Measurements from ENCODE around the gene MARCHF3.

MARCHF3 gene

GRCh38 chr5:126915496-126915895 is 114.9 kb downstream of the MARCHF3 start:
- no peaks in the 10 kb centered on the region for H3K4me1 ChIP-seq (ENCODE audit: insufficient read depth, low read length, severe bottlenecking)
- H3K4me2 ChIP-seq (ENCODE audit: low read length), result no peak overlapping the region
- TF ChIP-seq EZH2 (IDR thresholded peaks at IDR 0.05; ENCODE audit: borderline replicate concordance, low read length), result no peak
- TF ChIP-seq CTCF (IDR thresholded peaks at IDR 0.05; ENCODE audit: low read length), result no peak
- H3K27ac ChIP-seq (ENCODE audit: low read depth, low read length, poor library complexity, severe bottlenecking), result no peak overlapping the region
- no peak overlapping the region for H2AFZ ChIP-seq (ENCODE audit: low read length)
- H3K36me3 ChIP-seq (ENCODE audit: insufficient read depth, low read length), result no peaks in the 10 kb centered on the region
- H3K9me2 ChIP-seq (ENCODE audit: low read depth, low read length), result no peaks in the 10 kb centered on the region
- H3K27me3 ChIP-seq (ENCODE audit: insufficient read depth, low read length), result no peaks in the 10 kb centered on the region
- H3K9ac ChIP-seq (ENCODE audit: low read length), result no peak overlapping the region
- no peaks in the 10 kb centered on the region for H4K20me1 ChIP-seq (ENCODE audit: insufficient read depth, low read length)
- H3K4me3 ChIP-seq (ENCODE audit: low read depth, low read length, poor library complexity, severe bottlenecking), result no peak overlapping the region
- no peaks in the 10 kb centered on the region for H3K79me2 ChIP-seq (ENCODE audit: insufficient read depth, low read length)
- H3K9me3 ChIP-seq (ENCODE audit: low read length), result no peaks in the 10 kb centered on the region
- H3F3A ChIP-seq (ENCODE audit: insufficient read depth, low read length), result no peaks in the 10 kb centered on the region

GRCh38 chr5:126914801-126915436 is 115.4 kb downstream of the MARCHF3 start:
- TF ChIP-seq EZH2 (IDR thresholded peaks at IDR 0.05; ENCODE audit: borderline replicate concordance, low read length), result no peak
- no peak for TF ChIP-seq CTCF (IDR thresholded peaks at IDR 0.05; ENCODE audit: low read length)
- Histone ChIP-seq H3K27me3 (ENCODE audit: insufficient read depth, low read length) (no peaks in the 10 kb centered on the region), H3K9ac (ENCODE audit: low read length) (no peak overlapping the region), H2AFZ (ENCODE audit: low read length) (no peak overlapping the region), H3K4me1 (ENCODE audit: insufficient read depth, low read length, severe bottlenecking) (no peaks in the 10 kb centered on the region), H3K36me3 (ENCODE audit: insufficient read depth, low read length) (no peaks in the 10 kb centered on the region), H3K27ac (ENCODE audit: low read depth, low read length, poor library complexity, severe bottlenecking) (no peak overlapping the region), H3K4me3 (ENCODE audit: low read depth, low read length, poor library complexity, severe bottlenecking) (no peak overlapping the region), H3F3A (ENCODE audit: insufficient read depth, low read length) (no peaks in the 10 kb centered on the region), H3K4me2 (ENCODE audit: low read length) (no peak overlapping the region), H3K79me2 (ENCODE audit: insufficient read depth, low read length) (no peaks in the 10 kb centered on the region), H4K20me1 (ENCODE audit: insufficient read depth, low read length) (no peaks in the 10 kb centered on the region), H3K9me2 (ENCODE audit: low read depth, low read length) (no peaks in the 10 kb centered on the region), H3K9me3 (ENCODE audit: low read length) (no peaks in the 10 kb centered on the region)

GRCh38 chr5:126912616-126913200 is 117.7 kb downstream of the MARCHF3 start:
- Histone ChIP-seq H3K9me3 (ENCODE audit: low read length) (no peaks in the 10 kb centered on the region), H3K9me2 (ENCODE audit: low read depth, low read length) (no peaks in the 10 kb centered on the region), H3K4me2 (ENCODE audit: low read length) (no peak overlapping the region), H3K36me3 (ENCODE audit: insufficient read depth, low read length) (no peaks in the 10 kb centered on the region), H3F3A (ENCODE audit: insufficient read depth, low read length) (no peaks in the 10 kb centered on the region), H4K20me1 (ENCODE audit: insufficient read depth, low read length) (no peaks in the 10 kb centered on the region), H3K4me3 (ENCODE audit: low read depth, low read length, poor library complexity, severe bottlenecking) (no peak overlapping the region), H2AFZ (ENCODE audit: low read length) (no peak overlapping the region), H3K79me2 (ENCODE audit: insufficient read depth, low read length) (no peaks in the 10 kb centered on the region), H3K9ac (ENCODE audit: low read length) (no peak overlapping the region), H3K27ac (ENCODE audit: low read depth, low read length, poor library complexity, severe bottlenecking) (no peak overlapping the region), H3K4me1 (ENCODE audit: insufficient read depth, low read length, severe bottlenecking) (no peaks in the 10 kb centered on the region), H3K27me3 (ENCODE audit: insufficient read depth, low read length) (no peaks in the 10 kb centered on the region)
- TF ChIP-seq EZH2 (IDR thresholded peaks at IDR 0.05; ENCODE audit: borderline replicate concordance, low read length), result no peak
- TF ChIP-seq CTCF (IDR thresholded peaks at IDR 0.05; ENCODE audit: low read length), result no peak

All from OCI-LY1 (cell line).